Type B pancreatic cell (in vitro differentiated cells): ENCODE data around the gene COLEC12. TPM values are rescaled to one million over a fixed set of nuclear protein-coding genes. Genes with fewer than 3 reads are reported as not detected.

ENCODE experiments used
- DNase-seq: peaks from one replicate; pipeline ENCODE4 v3.0.0; 2021; ENCODE audit warnings: mixed read lengths; ENCODE audit not compliant: unreplicated experiment; ENCODE audit errors: extremely low spot score
- H3K27ac Mint-ChIP-seq: 2 replicates; pipeline ENCODE4 v1.8.0; 2021; ENCODE audit warnings: mild to moderate bottlenecking, mixed read lengths
- H3K27me3 Mint-ChIP-seq: 2 replicates; pipeline ENCODE4 v1.8.0; 2021; ENCODE audit warnings: mixed read lengths
- H3K36me3 Mint-ChIP-seq: 2 replicates; pipeline ENCODE4 v1.8.0; 2021; ENCODE audit warnings: mixed read lengths
- H3K4me1 Mint-ChIP-seq: one replicate; pipeline ENCODE4 v1.8.0; 2021; ENCODE audit warnings: mixed read lengths; ENCODE audit not compliant: unreplicated experiment
- H3K4me3 Mint-ChIP-seq: 2 replicates; pipeline ENCODE4 v1.8.0; 2021; ENCODE audit warnings: mild to moderate bottlenecking, mixed read lengths
- H3K9me3 Mint-ChIP-seq: 2 replicates; pipeline ENCODE4 v1.8.0; 2021; ENCODE audit warnings: mixed read lengths
- CTCF ChIP-seq: fragments of 200-600 bp; sonication (generic); conservative IDR thresholded peaks from 2 replicates; pipeline ENCODE4 v1.5.0; 2021; ENCODE audit warnings: antibody characterized with exemption, mild to moderate bottlenecking
- total RNA-seq: library from RNA; stranded (reverse); gene quantifications from 2 replicates; pipeline ENCODE4 v1.2.1, GENCODE V29; 2021; ENCODE audit warnings: low replicate concordance

Gene COLEC12
- total RNA-seq, 1 donor from 2014 or later = 61.3 TPM

DNA sequence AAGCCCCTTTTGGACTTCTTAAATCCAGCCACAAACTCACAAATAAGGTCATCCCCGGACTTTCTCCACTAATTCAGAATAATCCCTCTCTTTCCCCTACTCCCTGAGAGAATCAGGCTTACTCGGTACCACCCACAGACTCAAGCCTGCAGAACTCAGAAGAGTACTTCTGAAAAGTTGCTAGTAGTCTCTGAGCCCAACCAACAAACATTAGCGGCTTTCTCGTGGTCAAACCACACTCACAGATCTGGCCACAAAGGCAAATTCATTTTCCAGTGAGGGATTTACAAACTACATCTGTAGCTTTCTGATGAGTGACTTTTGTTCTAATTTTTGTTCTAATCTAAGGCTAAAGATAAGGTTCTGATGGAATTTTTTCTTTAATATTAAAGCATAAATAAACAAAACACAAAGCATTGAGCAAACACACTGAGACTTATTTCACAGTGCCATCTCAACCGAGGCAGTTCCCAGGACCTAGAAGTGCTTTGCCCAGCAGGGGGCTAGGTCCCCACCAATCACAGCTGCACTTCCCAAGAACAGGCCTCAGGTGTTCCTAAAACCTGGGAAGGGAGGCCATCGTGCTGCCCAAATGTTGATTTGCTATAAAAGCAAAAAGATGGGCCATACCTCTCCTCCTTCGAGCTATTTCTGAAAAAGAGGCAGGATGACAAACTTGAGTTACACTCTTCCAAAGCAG, 110.7 kb downstream of the COLEC12 start:
- Mint-ChIP-seq H3K4me3 (no peak overlapping the region), H3K27me3 (no peaks in the 10 kb centered on the region), H3K36me3 (peaks cover 9% of the 10 kb centered on the region), H3K27ac (no peak overlapping the region), H3K4me1 (peaks cover 25% of the 10 kb centered on the region), H3K9me3 (peaks cover 4% of the 10 kb centered on the region)
- peak; percentile 45 for TF ChIP-seq CTCF
- DNase-seq = no peak

- no peak for TF ChIP-seq CTCF
- Mint-ChIP-seq H3K27ac (no peak overlapping the region), H3K4me3 (no peak overlapping the region), H3K9me3 (peaks cover 8% of the 10 kb centered on the region), H3K27me3 (no peaks in the 10 kb centered on the region), H3K36me3 (peaks cover 14% of the 10 kb centered on the region), H3K4me1 (peaks cover 22% of the 10 kb centered on the region)
- no peak for DNase-seq
Measured at GRCh38 chr18:388200-388599, 112.3 kb downstream of the COLEC12 start.

DNA sequence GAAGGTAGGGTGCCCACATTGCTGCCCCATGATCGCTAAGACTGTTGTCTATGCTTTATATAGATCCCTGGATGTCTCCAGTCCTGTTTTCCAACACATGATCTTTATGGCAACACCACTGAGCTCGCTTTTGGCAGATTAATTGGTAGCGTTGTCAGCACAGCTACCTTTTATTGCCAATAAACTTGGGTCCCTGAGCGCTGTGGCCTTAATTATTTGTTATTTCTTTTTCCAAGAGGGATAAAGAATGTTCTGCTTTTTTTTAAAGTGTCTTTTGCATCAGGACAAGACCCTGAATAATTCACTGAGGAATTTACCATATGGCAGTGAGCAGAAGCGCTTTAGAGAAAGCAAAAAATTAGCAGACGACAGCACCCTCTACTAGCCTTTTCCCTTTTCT, 113.5 kb downstream of the COLEC12 start:
- Mint-ChIP-seq H3K4me3 (no peak overlapping the region), H3K9me3 (peaks cover 9% of the 10 kb centered on the region), H3K4me1 (peaks cover 18% of the 10 kb centered on the region), H3K27ac (no peak overlapping the region), H3K36me3 (peaks cover 14% of the 10 kb centered on the region), H3K27me3 (no peaks in the 10 kb centered on the region)
- TF ChIP-seq CTCF = no peak
- DNase-seq = no peak

- peaks cover 9% of the 10 kb centered on the region for H3K9me3 Mint-ChIP-seq
- H3K27ac Mint-ChIP-seq = no peak overlapping the region
- H3K4me1 Mint-ChIP-seq = peaks cover 35% of the 10 kb centered on the region
- H3K27me3 Mint-ChIP-seq = no peaks in the 10 kb centered on the region
- no peak overlapping the region for H3K4me3 Mint-ChIP-seq
- peaks cover 14% of the 10 kb centered on the region for H3K36me3 Mint-ChIP-seq
- DNase-seq = no peak
- TF ChIP-seq CTCF = no peak
Measured at GRCh38 chr18:384897-385296, 115.6 kb downstream of the COLEC12 start.

DNA sequence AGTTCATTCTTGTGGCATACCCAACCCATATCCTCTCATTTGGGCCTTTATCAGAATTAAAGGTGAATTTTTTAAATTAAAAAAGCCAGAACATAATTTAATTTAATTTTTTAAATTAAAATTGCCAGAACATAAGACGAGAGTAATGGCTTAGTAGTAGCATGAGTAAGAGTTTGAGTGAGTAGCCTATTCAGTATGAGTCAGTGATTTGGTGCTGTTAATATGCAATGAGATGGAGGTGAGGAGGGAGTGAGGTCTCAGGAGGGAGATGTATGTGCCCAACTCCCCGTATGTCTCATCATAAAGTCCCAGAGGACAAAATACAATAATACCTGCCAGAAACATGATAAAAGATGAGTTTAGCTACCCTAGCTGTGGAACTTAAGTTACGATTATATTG, 117.4 kb downstream of the COLEC12 start:
- no peak for DNase-seq
- no peak overlapping the region for H3K4me3 Mint-ChIP-seq
- no peak overlapping the region for H3K27ac Mint-ChIP-seq
- peaks cover 43% of the 10 kb centered on the region for H3K4me1 Mint-ChIP-seq
- TF ChIP-seq CTCF = no peak
- H3K36me3 Mint-ChIP-seq = peaks cover 11% of the 10 kb centered on the region
- peaks cover 9% of the 10 kb centered on the region for H3K9me3 Mint-ChIP-seq
- H3K27me3 Mint-ChIP-seq = peaks cover 3% of the 10 kb centered on the region
